Inflammatory macrophage (primary cell): Measurements from ENCODE around the gene TBC1D10B.
"Not testable (repeated sequence)": the region's sequence is repeated elsewhere in the genome, so short reads cannot be mapped to it uniquely, and the experiment has no call there.

Source experiments
- DNase-seq, 2 donors: peaks; one replicate each; pipeline ENCODE4 v3.0.0-alpha.2; 2020 to 2022

TBC1D10B gene

DNA sequence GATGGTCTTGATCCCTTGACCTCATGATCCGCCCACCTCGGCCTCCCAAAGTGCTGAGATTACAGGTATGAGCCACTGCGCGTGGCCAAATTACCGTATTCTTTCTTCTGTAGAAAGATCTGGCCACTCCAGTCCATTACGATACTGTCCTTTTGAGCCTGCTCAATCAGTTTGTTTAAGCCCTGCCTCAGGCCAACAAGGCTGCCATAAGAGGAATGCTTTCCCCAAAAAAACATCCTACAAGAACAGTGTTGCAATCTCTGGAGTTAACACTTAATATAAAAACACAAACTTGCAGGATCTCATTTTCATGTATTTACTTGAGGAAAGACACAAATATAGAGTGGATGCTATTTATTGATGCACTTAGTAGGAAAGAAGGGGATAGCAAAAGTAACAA lies 46.1 kb downstream of the TBC1D10B start:
- not testable (repeated sequence) for DNase-seq

DNA sequence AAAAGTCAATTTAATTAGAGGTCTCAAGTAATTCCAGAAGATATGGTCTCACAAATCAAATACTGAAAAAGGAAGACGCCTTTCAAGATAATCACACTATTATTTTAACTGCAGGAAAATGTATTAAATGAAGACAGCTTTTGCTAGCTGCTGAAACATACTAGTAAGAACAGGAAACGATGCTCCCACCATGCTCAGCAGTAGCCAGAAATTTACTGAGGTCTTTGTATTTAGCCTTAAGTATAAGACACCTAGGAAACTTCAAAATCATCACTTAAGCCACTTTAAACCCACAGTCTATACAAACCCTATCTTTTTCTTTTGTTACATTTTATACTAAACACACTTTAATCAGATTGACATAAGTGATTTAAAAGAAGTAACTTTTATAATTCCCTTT lies 51.6 kb downstream of the TBC1D10B start:
- not testable (repeated sequence) for DNase-seq

DNA sequence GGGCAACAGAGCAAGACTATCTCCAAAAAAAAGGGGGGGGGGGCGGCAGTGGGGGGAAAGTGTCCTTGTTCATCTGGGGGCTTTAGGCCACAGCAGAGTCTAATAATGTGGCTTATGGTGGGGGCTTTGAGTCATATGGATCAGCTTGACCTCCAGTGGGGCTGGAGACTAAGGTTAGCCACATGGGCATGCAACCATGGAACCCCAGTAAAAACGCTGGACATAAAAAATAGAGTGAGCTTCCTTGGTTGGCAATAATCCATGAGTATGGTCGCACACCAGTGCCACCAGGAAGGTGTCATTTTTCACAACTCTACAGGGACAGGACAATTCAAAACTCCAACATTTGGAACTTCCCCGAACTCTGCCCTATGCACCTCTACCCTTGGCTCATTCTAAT lies 59.4 kb downstream of the TBC1D10B start:
- DNase-seq = not testable (repeated sequence)

DNA sequence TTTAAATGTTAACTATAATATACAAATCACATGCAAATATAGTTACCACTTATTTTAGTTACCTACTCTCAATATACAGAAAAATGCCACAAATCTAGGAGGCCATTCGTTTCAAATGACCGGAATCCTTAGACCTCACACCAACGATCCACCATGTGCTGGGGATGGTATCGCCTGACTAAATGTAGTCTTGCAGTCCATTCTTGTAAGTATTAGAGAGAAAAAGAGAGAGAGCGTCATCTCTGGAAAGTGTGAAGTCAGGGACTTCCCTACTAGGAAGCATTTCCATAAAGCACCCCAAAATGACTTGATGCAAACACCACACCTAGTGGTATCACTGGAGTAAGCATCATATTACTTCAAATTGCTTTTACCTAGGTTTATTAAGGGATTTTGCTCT lies 61.0 kb downstream of the TBC1D10B start:
- not testable (repeated sequence) for DNase-seq
